ENCODE measurements around the gene MYO16. TPM values are rescaled to one million over a fixed set of nuclear protein-coding genes. Genes with fewer than 3 reads are reported as not detected.

Gene MYO16
- total RNA-seq, 1 experiment from 2014 or later = 0.49 TPM

GRCh38 chr13:108728370-108728769, 99.0 kb downstream of the MYO16 start:
- ChIA-PET CTCF (no interaction called here), POLR2A (ENCODE audit: low non-redundant PET) (no interaction called here)
- 0 out of 2 replicates have a peak, but pooled peaks have one; percentile 14 for TF ChIP-seq CTCF (conservative IDR thresholded peaks at IDR 0.05; ENCODE audit: low read depth, low read length)
- no peak for TF ChIP-seq EZH2 (IDR thresholded peaks at IDR 0.05; ENCODE audit: borderline replicate concordance, low read depth, low read length, poor library complexity, severe bottlenecking)
- Histone ChIP-seq H3K4me1 (ENCODE audit: insufficient read depth, low read length, poor library complexity, severe bottlenecking) (no peaks in the 10 kb centered on the region), H3K4me3 (ENCODE audit: low read depth, low read length, poor library complexity, severe bottlenecking) (no peak overlapping the region), H3K27ac (ENCODE audit: low read depth, low read length, poor library complexity, severe bottlenecking) (no peak overlapping the region), H3K36me3 (ENCODE audit: insufficient read depth, low read length, poor library complexity, severe bottlenecking) (no peaks in the 10 kb centered on the region), H3K9me3 (ENCODE audit: low read depth, low read length, poor library complexity, severe bottlenecking) (no peaks in the 10 kb centered on the region), H3K27me3 (replicated peaks; ENCODE audit: insufficient read depth, low read depth, low read length, poor library complexity) (no peaks in the 10 kb centered on the region)
- intact Hi-C loops (cut with micrococcal nuclease; ENCODE audit: unreplicated experiment) = no loop called here
- BruUV-seq (replicated peaks) = no TSS peak
- DNase-seq (ENCODE audit: low spot score) = no peak

GRCh38 chr13:108733022-108733560, 103.7 kb downstream of the MYO16 start:
- no TSS peak for BruUV-seq (replicated peaks)
- no peak for DNase-seq (ENCODE audit: low spot score)
- intact Hi-C loops (cut with micrococcal nuclease; ENCODE audit: unreplicated experiment) = no loop called here
- no peaks in the 10 kb centered on the region for H3K9me3 ChIP-seq (ENCODE audit: low read depth, low read length, poor library complexity, severe bottlenecking)
- no peak overlapping the region for H3K4me3 ChIP-seq (ENCODE audit: low read depth, low read length, poor library complexity, severe bottlenecking)
- no peaks in the 10 kb centered on the region for H3K36me3 ChIP-seq (ENCODE audit: insufficient read depth, low read length, poor library complexity, severe bottlenecking)
- POLR2A ChIA-PET (ENCODE audit: low non-redundant PET) = no interaction called here
- CTCF ChIA-PET = no interaction called here
- H3K27ac ChIP-seq (ENCODE audit: low read depth, low read length, poor library complexity, severe bottlenecking) = no peak overlapping the region
- H3K27me3 ChIP-seq (replicated peaks; ENCODE audit: insufficient read depth, low read depth, low read length, poor library complexity) = no peaks in the 10 kb centered on the region
- no peak for TF ChIP-seq EZH2 (IDR thresholded peaks at IDR 0.05; ENCODE audit: borderline replicate concordance, low read depth, low read length, poor library complexity, severe bottlenecking)
- H3K4me1 ChIP-seq (ENCODE audit: insufficient read depth, low read length, poor library complexity, severe bottlenecking) = no peaks in the 10 kb centered on the region

GRCh38 chr13:108734676-108735075, 105.3 kb downstream of the MYO16 start:
- Histone ChIP-seq H3K27me3 (replicated peaks; ENCODE audit: insufficient read depth, low read depth, low read length, poor library complexity) (no peaks in the 10 kb centered on the region), H3K36me3 (ENCODE audit: insufficient read depth, low read length, poor library complexity, severe bottlenecking) (no peaks in the 10 kb centered on the region), H3K4me3 (ENCODE audit: low read depth, low read length, poor library complexity, severe bottlenecking) (no peak overlapping the region), H3K4me1 (ENCODE audit: insufficient read depth, low read length, poor library complexity, severe bottlenecking) (no peaks in the 10 kb centered on the region), H3K9me3 (ENCODE audit: low read depth, low read length, poor library complexity, severe bottlenecking) (no peaks in the 10 kb centered on the region), H3K27ac (ENCODE audit: low read depth, low read length, poor library complexity, severe bottlenecking) (no peak overlapping the region)
- CTCF ChIA-PET = no interaction called here
- POLR2A ChIA-PET (ENCODE audit: low non-redundant PET) = no interaction called here
- BruUV-seq (replicated peaks) = no TSS peak
- DNase-seq (ENCODE audit: low spot score) = peak; percentile 17
- TF ChIP-seq EZH2 (IDR thresholded peaks at IDR 0.05; ENCODE audit: borderline replicate concordance, low read depth, low read length, poor library complexity, severe bottlenecking) = no peak
- no peak for TF ChIP-seq CTCF (conservative IDR thresholded peaks at IDR 0.05; ENCODE audit: low read depth, low read length)
- intact Hi-C loops (cut with micrococcal nuclease; ENCODE audit: unreplicated experiment) = no loop called here

- no peaks in the 10 kb centered on the region for H3K27me3 ChIP-seq (replicated peaks; ENCODE audit: insufficient read depth, low read depth, low read length, poor library complexity)
- TF ChIP-seq EZH2 (IDR thresholded peaks at IDR 0.05; ENCODE audit: borderline replicate concordance, low read depth, low read length, poor library complexity, severe bottlenecking) (no peak), CTCF (conservative IDR thresholded peaks at IDR 0.05; ENCODE audit: low read depth, low read length) (no peak)
- no peak overlapping the region for H3K27ac ChIP-seq (ENCODE audit: low read depth, low read length, poor library complexity, severe bottlenecking)
- no peaks in the 10 kb centered on the region for H3K9me3 ChIP-seq (ENCODE audit: low read depth, low read length, poor library complexity, severe bottlenecking)
- BruUV-seq (replicated peaks) = no TSS peak
- DNase-seq (ENCODE audit: low spot score) = no peak
- H3K4me1 ChIP-seq (ENCODE audit: insufficient read depth, low read length, poor library complexity, severe bottlenecking) = peaks cover 14% of the 10 kb centered on the region
- H3K36me3 ChIP-seq (ENCODE audit: insufficient read depth, low read length, poor library complexity, severe bottlenecking) = no peaks in the 10 kb centered on the region
- CTCF ChIA-PET = no interaction called here
- POLR2A ChIA-PET (ENCODE audit: low non-redundant PET) = no interaction called here
- H3K4me3 ChIP-seq (ENCODE audit: low read depth, low read length, poor library complexity, severe bottlenecking) = no peak overlapping the region
- intact Hi-C loops (cut with micrococcal nuclease; ENCODE audit: unreplicated experiment) = no loop called here
Measured at GRCh38 chr13:108741930-108742329, 112.5 kb downstream of the MYO16 start.
